Activated naive CD8-positive, alpha-beta T cell (primary cell): ENCODE measurements around the gene DEXI.

ENCODE experiments used
- H3K27ac Mint-ChIP-seq: one replicate; pipeline ENCODE4 v1.8.0; 2021; ENCODE audit warnings: mixed read lengths
- H3K27me3 Mint-ChIP-seq: one replicate; pipeline ENCODE4 v1.8.0; 2021; ENCODE audit warnings: mixed read lengths
- H3K36me3 Mint-ChIP-seq: one replicate; pipeline ENCODE4 v1.8.0; 2021; ENCODE audit warnings: mixed read lengths
- H3K4me1 Mint-ChIP-seq: one replicate; pipeline ENCODE4 v1.8.0; 2021; ENCODE audit warnings: low read depth, mixed read lengths
- H3K4me3 Mint-ChIP-seq: one replicate; pipeline ENCODE4 v1.8.0; 2021; ENCODE audit warnings: mild to moderate bottlenecking, mixed read lengths
- H3K9me3 Mint-ChIP-seq: one replicate; pipeline ENCODE4 v1.8.0; 2021; ENCODE audit warnings: low read depth, mixed read lengths

The DEXI gene

DNA sequence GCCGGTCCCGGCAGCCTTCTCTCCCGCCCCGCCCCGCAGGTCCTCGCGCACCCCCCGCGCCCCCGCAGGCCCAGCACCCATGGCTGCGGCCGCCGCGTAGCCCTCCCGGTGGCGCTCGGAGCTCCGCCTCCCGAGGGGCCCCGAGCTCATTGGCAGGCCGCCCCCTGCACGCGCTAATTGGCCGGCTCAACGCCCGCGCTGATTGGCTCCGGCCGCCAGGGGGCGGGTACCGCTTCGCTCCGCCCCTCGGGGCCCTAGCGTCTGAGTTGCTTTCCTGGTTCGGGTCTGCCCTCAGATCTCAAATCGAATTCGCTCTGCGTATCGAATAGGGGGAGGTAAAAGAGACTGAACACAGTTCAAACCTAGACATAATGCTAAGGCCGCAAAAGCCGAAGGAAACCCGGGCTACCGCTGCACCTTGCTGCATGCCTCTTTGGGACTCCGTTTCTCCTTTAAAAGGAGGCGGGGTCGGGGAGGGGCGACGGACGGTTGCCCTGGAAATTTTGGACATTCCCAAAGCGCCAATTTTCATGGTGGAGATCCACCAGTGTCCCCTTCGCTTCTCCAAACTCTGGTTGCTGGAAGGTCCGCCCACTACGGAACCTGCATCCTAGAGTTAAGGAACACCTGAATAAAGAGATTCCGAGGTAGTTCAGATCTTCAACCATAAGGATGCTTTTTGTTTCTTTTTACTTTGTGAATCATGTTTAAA, at the start of gene DEXI:
TSS of gene DEXI (minus strand) at position 117 of the 712 bp plus-strand sequence. CDS start 463 bp downstream, outside the sequence.
- peaks cover 8% of the 10 kb centered on the region for H3K36me3 Mint-ChIP-seq
- H3K4me1 Mint-ChIP-seq = peaks cover 75% of the 10 kb centered on the region
- H3K27ac Mint-ChIP-seq = peak within 1 kb of the TSS; percentile 79
- H3K9me3 Mint-ChIP-seq = no peaks in the 10 kb centered on the region
- H3K4me3 Mint-ChIP-seq = peak within 1 kb of the TSS; percentile 95
- H3K27me3 Mint-ChIP-seq = no peaks in the 10 kb centered on the region

DNA sequence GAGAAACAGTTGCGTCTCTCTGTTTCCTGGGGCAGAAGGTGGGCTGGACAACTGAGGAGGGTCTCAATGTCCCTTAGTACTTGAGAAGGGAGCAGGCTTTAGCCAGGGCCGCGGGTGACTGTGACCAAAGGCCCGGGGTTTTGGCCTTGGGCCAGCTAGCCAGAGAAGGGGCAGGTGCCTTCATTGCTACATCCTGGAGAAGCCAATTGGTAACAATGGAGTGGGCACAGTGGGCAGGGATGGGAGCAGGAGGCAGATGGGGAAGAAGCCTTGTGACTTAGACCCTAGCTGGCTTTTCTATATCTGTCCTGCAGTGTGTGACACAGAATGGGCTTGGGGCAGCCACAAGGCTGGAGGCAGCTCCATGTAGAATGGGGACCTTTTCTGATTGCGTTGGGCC, 48.1 kb upstream of the DEXI start:
- Mint-ChIP-seq H3K27ac (no peak overlapping the region), H3K9me3 (no peaks in the 10 kb centered on the region), H3K27me3 (no peaks in the 10 kb centered on the region), H3K36me3 (peaks cover 9% of the 10 kb centered on the region), H3K4me3 (no peak overlapping the region), H3K4me1 (peaks cover 51% of the 10 kb centered on the region)

DNA sequence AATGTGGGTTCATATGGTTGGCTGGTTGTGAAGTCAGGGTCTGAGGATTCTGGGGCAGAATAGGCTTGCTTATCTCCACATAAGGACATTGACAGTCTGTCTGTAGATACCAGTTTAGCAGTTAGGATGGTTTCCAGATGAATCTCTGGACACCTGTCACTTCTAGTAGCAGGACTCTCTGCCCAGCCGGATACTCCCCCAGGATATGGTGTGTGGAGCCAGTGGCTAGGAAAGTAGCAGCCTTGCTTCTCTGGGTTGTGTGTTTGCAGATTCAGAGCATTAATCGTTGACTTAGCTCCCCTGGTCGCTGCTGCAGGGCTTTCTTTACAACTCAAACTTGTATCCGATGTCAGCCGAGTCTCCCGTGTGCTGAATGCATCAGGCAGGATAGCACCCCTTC, 47.3 kb upstream of the DEXI start:
- no peaks in the 10 kb centered on the region for H3K27me3 Mint-ChIP-seq
- H3K36me3 Mint-ChIP-seq = peaks cover 7% of the 10 kb centered on the region
- H3K4me3 Mint-ChIP-seq = no peak overlapping the region
- H3K9me3 Mint-ChIP-seq = no peaks in the 10 kb centered on the region
- H3K27ac Mint-ChIP-seq = peak overlapping the region; percentile 58
- H3K4me1 Mint-ChIP-seq = peaks cover 53% of the 10 kb centered on the region

DNA sequence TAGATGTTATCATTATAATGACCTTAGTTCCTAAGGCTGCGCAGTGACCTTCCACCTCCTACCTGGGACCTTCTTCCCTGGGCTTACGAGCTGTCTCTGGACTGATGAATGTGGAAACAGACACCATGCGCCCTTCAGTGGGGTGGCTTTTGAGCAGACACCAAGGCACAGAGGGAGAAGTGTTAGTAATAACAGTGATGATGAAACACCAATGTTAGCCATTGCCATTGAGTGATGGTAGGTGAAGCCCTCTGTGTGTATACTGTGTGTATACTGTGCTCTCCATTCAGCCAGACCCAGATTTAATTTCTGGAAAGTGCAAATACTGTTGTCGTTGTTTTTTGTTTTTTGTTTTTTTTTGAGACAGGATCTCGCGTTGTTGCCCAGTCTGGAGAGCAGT, 46.6 kb upstream of the DEXI start:
- H3K4me1 Mint-ChIP-seq = peaks cover 57% of the 10 kb centered on the region
- H3K4me3 Mint-ChIP-seq = peak overlapping the region; percentile 57
- H3K36me3 Mint-ChIP-seq = peaks cover 11% of the 10 kb centered on the region
- no peaks in the 10 kb centered on the region for H3K9me3 Mint-ChIP-seq
- peak overlapping the region; percentile 87 for H3K27ac Mint-ChIP-seq
- no peaks in the 10 kb centered on the region for H3K27me3 Mint-ChIP-seq

DNA sequence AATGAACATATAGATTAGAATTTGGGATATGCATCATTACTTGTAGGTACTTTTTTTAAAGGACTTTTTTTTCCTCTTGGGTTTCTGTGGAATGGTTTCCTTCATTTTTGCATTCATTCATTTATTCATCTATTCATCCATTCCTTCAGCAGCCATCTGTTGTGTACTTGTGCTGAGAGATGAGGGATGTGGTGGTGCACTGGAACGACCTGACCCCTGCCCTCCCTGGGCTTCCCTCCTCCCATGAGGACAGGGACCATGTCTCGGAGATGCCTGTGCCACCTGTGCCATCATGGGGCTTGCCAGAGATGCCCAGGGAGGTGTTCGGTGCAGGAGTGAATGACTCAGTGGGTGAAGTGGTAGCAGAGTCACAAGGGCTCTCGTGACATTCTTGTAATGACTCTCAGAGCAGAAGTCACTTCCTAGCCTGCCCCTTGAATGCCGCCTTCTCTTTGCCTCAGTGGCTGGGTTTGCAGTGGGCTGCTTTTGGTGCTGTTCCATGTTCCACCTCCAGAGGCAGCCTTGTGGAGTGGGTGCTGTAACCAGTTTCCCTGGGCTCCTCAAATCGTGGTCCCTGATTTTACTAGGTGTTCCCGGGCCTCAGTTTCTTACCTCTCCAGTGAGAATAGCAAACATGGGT, 46.0 kb upstream of the DEXI start:
- Mint-ChIP-seq H3K4me1 (peaks cover 57% of the 10 kb centered on the region), H3K36me3 (peaks cover 11% of the 10 kb centered on the region), H3K9me3 (no peaks in the 10 kb centered on the region), H3K4me3 (peak overlapping the region; percentile 57), H3K27ac (peak overlapping the region; percentile 87), H3K27me3 (no peaks in the 10 kb centered on the region)

DNA sequence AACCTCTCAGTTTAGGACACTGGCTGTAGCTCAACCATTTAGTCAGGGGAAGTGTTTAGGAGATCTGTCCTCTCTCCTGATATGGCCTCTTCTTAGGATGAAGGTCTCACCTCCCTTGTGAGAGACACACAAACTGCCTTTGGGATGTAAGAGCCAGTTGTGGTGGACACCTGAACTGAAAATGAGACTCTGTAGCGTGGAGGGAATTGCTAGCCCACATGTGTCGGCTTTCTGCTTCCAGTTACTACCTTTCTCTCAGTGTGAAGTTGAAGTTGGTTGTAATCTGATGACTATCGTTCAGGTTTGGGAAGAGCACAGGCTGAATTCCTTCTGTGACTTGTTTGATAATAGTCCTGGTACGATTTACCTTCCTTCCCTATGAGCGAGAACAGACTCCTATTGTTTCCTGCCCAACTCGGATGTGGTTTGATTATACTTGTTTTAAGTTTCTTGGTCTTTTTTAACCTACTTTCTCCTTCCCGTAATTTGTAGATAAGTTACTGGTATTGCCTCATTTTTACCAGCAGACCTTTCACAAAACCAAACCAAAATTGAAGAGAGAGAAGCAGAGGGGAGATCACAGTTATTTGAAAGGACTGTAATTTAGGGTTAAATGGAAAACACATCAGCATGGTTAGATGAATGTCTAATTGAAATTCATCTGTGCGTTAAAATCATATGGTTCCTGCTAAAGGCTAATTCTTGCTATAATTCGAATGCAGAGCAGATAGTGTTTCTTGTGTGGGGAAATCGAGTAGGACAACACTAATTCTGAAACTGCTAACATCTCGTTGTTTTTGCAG, 45.3 kb upstream of the DEXI start:
- Mint-ChIP-seq H3K36me3 (peaks cover 11% of the 10 kb centered on the region), H3K4me3 (peak overlapping the region; percentile 57), H3K4me1 (peaks cover 56% of the 10 kb centered on the region), H3K27me3 (no peaks in the 10 kb centered on the region), H3K9me3 (no peaks in the 10 kb centered on the region), H3K27ac (peak overlapping the region; percentile 87)

DNA sequence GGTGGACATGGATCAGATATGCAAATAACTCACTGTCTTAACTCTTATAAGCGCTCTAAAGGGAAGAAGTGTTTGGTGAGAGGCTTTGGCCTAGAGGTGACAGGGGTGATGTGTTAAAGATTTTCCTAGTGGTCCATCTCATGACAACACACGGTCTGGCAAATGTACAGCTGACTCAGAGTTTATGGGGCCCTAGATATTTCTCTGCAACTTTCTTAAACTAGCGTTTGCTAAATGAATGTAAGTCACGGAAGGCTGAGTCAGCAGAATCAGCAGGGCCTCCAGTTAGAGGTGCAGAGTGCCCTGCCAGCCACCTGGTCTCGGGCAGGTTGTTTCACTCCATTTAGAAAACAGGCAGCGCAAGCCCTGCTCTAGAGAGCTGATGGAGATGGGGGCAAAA, 42.2 kb upstream of the DEXI start:
- Mint-ChIP-seq H3K4me1 (peaks cover 38% of the 10 kb centered on the region), H3K27me3 (no peaks in the 10 kb centered on the region), H3K27ac (peak overlapping the region; percentile 46), H3K4me3 (no peak overlapping the region), H3K36me3 (peaks cover 5% of the 10 kb centered on the region), H3K9me3 (no peaks in the 10 kb centered on the region)

DNA sequence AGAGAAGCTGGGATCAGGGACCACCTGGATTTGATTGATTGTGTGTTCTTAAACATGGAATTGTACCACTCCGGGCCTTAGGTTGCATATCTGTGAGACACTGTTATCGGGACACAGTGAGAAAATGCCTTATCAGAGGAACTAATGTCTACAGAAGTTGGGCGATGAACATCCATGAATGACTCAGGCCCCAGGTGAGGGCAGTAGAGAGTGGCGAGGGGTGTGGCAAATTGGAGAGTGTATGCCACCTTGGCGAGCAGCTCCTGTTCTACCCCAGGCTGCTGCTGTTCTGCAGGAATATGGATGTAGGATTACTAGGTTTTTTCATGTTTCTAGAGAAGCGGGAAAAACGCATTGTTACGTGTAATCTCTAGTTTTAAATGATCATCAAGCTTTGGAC, 40.9 kb upstream of the DEXI start:
- H3K4me3 Mint-ChIP-seq = no peak overlapping the region
- H3K36me3 Mint-ChIP-seq = peaks cover 3% of the 10 kb centered on the region
- H3K9me3 Mint-ChIP-seq = no peaks in the 10 kb centered on the region
- no peaks in the 10 kb centered on the region for H3K27me3 Mint-ChIP-seq
- H3K4me1 Mint-ChIP-seq = peaks cover 25% of the 10 kb centered on the region
- no peak overlapping the region for H3K27ac Mint-ChIP-seq

DNA sequence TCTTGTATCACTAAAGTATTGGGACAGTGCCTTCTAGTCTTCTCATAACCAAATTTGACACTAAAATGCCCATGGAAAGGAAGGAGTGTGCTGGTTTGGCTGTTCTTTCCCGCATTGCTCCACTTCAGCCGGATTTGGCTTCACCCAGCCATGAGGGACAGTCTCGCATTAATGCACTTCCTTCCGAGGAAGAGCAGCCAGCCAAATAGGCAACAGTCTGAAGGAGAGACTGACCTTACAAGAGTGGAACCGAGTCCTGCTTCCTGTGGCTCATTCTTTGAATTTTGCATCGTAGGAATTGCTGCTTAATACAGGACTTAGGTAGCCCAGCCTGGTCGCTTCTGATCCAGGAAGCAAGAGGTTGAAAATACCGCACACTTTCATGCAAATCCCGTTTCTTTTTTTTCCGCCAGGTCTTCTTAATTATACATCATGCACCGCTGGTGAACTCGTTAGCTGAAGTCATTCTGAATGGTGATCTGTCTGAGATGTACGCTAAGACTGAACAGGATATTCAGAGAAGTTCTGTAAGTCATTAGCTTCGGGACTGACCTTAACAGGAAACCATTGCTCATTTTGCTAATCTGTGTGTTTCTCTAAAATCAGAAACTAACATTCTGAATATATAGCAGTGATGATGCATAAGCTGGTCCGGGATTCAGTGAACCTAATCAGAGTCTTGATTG, 40.3 kb upstream of the DEXI start:
- Mint-ChIP-seq H3K4me1 (peaks cover 22% of the 10 kb centered on the region), H3K4me3 (no peak overlapping the region), H3K36me3 (peaks cover 3% of the 10 kb centered on the region)

DNA sequence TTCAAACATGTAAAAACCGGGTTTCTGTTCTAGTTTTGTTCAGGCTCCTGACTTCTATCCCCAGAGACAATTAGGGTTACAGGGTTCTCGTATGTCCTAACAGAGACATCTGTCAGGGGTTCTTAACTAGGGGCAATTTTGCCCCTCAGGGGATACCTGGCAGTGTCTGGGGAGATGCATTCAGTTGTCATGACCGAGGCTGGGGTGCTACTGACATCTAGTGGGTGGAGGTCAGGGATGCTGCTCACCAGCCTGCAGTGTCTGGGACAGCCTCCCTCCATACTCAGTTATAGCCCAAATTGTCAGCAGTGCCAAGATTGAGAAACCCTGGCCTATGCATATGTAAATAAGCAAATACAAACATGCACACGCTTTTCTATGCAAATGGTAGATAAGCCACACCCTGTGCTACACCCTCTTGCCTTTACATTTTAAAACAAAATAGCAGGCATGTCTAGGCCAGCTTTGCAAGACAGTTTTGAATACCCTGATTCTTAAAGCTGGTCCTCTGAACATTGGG, 39.5 kb upstream of the DEXI start:
- Mint-ChIP-seq H3K4me1 (peaks cover 18% of the 10 kb centered on the region), H3K27ac (no peak overlapping the region), H3K36me3 (peaks cover 3% of the 10 kb centered on the region), H3K27me3 (no peaks in the 10 kb centered on the region), H3K4me3 (no peak overlapping the region), H3K9me3 (no peaks in the 10 kb centered on the region)

More for the DNA sequence above, 40.3 kb upstream of the DEXI start:
- no peaks in the 10 kb centered on the region for H3K27me3 Mint-ChIP-seq
- no peaks in the 10 kb centered on the region for H3K9me3 Mint-ChIP-seq
- no peak overlapping the region for H3K27ac Mint-ChIP-seq

DNA sequence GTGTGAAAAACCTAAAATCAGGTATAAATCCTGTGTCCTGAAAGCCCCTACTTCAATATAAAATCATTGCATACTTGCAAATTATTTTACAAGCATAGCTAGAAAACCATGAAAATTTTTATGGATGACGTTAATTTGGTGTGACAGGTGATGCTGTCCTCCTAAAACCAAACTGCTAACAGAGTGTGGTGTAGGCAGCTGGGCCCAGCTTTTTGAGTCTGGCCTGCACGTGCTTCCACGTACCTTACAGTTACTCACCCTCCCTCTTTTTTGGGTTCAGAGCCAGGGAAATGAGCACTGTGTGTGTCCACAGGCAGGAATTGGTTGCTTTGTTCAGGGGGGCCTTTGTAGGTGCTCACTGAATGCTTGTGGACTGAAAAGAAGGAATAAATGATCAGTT, 38.5 kb upstream of the DEXI start:
- Mint-ChIP-seq H3K4me3 (no peak overlapping the region), H3K36me3 (peaks cover 3% of the 10 kb centered on the region), H3K4me1 (peaks cover 14% of the 10 kb centered on the region), H3K9me3 (no peaks in the 10 kb centered on the region), H3K27ac (no peak overlapping the region), H3K27me3 (no peaks in the 10 kb centered on the region)

DNA sequence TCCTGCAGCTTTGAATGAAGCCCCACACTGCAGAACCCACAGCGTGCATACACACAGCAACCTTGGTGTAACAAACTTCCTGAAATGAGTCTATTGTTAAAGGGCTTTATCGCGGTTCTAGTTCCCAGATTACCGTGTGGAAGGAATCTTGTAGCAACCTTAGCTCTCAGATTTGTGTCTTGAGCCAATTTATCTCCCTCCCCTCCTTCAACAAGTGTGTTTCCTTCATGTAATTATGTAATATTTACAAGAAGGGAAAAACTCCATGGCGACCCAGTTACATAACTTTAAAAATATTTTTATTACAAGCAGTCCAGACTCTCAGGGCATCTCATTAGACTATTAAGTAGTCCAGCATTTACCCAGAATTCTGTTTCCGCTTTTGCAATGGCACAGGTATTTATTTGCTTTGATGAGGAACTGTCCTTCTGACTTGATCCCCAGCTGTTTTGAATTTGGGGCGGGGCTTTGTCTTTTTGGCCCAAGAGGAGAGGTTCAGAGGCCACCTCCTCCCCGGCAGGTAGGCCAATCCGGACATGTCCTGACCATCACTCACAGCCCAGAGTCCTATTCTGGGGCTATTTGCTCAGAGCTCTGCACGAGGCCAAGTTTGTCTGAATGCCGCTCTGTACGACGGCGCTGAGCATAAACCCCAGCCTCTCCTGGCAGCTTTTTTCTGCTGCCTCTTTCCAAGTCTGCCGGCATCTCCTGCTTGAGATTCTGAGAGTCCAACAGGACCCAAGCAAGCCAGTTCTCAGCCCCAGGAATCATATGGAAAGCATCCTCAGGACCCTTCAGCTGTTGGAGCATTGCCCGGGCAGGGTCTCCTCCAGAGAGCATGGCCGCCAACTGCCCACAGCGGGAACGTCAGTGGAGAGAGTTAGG, 37.7 kb upstream of the DEXI start:
- Mint-ChIP-seq H3K4me1 (peaks cover 12% of the 10 kb centered on the region), H3K9me3 (no peaks in the 10 kb centered on the region), H3K36me3 (peaks cover 3% of the 10 kb centered on the region), H3K4me3 (no peak overlapping the region), H3K27me3 (no peaks in the 10 kb centered on the region), H3K27ac (no peak overlapping the region)

DNA sequence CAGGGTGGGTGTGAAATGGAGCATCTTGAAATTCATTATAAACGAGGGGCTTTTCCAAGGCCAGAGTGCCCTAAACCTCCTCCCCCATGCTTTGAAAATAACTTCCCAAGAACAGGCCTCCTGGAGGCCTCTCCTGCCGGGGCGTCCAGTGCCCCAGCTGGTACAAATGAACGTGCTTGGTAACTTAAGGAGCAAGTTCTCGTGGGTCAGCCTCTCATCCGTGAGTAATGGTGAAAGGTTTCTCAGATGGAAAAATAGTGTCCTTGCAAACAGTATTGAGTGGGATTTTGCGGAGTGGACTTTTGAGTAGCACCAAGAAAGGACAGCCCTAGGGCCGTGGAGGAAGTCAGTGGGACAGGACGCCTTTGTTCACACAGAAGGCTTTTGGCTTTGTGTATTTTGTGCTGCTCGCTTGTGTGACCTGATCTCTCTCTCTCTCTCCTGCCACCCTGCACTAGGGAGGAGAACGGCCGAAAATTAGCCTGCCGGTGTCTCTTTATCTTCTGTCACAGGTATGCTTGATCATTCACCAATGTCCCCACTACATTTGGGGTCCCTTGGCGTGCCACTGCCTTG, 36.7 kb upstream of the DEXI start:
- no peaks in the 10 kb centered on the region for H3K27me3 Mint-ChIP-seq
- H3K4me1 Mint-ChIP-seq = peaks cover 8% of the 10 kb centered on the region
- H3K4me3 Mint-ChIP-seq = no peak overlapping the region
- H3K27ac Mint-ChIP-seq = no peak overlapping the region
- H3K36me3 Mint-ChIP-seq = peaks cover 4% of the 10 kb centered on the region
- H3K9me3 Mint-ChIP-seq = no peaks in the 10 kb centered on the region
